Fibroblast of gingiva (primary cell): ENCODE results near the gene MCM5.
"Not testable (repeated sequence)": the region's sequence is repeated elsewhere in the genome, so short reads cannot be mapped to it uniquely, and the experiment has no call there.

Experiments
- DNase-seq: peaks from one replicate; pipeline ENCODE4 v3.0.0-alpha.2; 2011; ENCODE audit warnings: low read depth

Gene MCM5

GRCh38 chr22:35379146-35379993 lies 20.6 kb upstream of the MCM5 start:
- no peak for DNase-seq

GRCh38 chr22:35380013-35380412 lies 19.9 kb upstream of the MCM5 start:
- peak; percentile 44 for DNase-seq

GRCh38 chr22:35380537-35381423 lies 19.2 kb upstream of the MCM5 start, which contains the start of gene HMOX1:
HMOX1 (plus strand) TSS chr22:35381096; CDS start chr22:35381174, 78 bp downstream.
- DNase-seq: peak; percentile 98

DNA sequence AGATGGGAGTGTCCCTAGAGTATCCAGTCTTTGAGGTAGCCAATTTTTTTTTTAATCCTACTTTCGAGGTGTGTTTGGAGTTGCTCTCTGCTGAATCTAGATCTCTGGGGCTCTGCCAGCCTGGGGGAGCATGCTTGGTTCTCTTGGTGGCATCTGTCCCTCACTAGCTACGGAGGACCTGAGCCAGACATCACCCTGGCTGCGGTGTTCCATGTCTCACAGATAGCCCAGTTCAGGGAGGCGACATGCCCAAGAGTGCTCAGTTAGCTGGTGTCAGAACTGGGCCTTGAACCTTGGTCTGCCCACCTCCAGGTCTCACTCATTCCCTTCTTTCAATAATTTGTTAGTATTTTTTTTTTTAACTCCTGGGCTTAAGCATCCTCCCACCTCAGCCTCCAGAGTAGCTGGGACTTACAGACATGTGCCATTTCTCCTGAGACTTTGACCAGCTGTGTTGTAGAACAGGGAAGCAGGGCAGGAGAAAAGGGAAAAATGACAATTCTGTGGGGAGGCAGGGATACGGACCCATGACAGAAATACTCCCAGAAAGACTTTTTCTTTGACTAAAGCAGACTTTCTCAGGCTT lies 18.4 kb upstream of the MCM5 start:
- no peak for DNase-seq

- no peak for DNase-seq
These were observed 16.3 kb upstream of the MCM5 start for GRCh38 chr22:35383679-35384071.

DNA sequence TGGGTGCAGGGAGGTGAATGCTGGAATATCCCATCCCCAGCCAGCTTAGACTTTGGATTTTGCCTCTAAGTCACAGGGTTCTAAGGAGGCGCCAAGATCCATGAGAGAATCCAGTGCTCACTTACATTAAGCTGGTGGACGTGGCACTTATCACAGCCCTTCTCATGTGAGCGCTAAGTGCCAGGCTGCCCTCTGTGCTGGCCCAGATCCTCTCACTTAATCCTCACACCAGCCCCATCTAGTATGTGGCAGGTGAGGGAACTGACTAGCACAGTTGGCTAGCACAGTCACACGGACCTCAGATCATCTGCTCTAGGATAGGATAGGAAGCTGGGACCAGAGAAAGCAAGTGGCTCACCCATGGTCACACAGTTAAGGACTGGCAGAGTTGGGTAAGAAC lies 15.4 kb upstream of the MCM5 start:
- no peak for DNase-seq

DNA sequence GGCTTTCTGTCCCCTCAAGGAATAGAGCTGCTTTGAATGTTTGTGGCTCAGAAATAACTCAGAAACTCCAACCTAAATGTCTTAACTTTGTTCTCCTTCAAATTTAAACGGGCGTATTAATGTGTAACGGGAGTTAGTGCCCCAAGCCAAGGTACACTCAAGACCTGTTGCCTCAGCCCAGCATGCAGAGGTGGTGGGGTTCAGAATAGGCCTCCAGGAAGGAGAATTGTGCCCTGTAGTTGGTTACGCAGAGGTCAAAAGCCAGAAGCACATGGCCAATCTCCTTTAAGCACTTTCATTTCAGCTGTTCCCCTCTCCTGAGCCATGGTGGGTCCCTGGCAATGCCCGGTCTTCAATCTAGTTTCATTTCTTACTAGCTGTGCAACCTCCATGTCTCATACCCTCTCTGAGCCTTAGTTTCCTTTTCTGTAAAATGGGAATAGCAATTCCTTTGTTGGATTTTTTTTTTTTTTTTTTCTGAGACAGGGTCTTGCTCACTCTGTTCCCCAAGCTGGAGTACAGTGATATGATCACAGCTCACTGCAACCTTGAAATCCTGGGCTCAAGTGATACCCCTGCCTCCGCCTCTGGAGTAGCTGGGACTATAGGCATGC lies 14.9 kb upstream of the MCM5 start:
- DNase-seq: no peak

GRCh38 chr22:35386670-35387288 lies 13.2 kb upstream of the MCM5 start:
- DNase-seq: no peak

DNA sequence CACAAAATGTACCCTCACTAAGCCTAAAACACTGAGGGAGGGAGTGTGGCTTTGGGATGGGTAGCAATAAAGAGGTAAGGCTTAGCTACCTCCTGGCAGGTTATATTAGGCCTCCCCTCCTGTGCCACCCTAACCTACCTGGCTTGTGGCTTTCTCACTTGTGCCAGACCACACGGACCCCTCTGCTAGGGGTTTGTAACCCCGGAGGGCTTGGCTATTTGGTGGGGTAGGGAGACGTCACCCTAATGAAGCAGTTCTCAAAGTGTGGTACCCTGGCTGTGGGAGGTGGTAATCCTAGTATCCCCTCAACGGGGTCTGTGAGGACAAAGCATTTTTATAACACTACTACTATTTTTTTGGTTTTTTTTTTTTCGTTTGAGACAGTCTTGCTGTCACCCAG lies 9.0 kb upstream of the MCM5 start:
- no peak for DNase-seq

- no peak for DNase-seq
These were observed 7.6 kb upstream of the MCM5 start for GRCh38 chr22:35392357-35392756.

DNA sequence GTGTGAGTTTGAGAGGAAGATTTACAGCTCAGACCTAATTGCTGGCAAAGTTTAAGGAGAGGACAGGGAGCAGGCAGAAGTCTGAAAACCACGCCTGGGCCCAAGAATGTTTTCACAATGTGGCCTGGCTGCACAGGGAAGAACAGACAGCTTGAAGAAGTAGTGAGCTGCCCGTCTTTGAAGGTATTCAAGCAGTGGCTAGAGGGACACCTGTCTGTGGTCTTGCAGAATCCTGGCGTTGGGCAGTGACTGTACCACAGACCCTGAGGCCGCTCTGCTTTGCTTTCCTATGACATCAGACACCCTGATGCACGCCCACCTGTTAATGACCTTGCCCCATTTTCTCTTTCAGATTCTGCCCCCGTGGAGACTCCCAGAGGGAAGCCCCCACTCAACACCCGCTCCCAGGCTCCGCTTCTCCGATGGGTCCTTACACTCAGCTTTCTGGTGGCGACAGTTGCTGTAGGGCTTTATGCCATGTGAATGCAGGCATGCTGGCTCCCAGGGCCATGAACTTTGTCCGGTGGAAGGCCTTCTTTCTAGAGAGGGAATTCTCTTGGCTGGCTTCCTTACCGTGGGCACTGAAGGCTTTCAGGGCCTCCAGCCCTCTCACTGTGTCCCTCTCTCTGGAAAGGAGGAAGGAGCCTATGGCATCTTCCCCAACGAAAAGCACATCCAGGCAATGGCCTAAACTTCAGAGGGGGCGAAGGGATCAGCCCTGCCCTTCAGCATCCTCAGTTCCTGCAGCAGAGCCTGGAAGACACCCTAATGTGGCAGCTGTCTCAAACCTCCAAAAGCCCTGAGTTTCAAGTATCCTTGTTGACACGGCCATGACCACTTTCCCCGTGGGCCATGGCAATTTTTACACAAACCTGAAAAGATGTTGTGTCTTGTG lies 6.6 kb upstream of the MCM5 start:
- no peak for DNase-seq

DNA sequence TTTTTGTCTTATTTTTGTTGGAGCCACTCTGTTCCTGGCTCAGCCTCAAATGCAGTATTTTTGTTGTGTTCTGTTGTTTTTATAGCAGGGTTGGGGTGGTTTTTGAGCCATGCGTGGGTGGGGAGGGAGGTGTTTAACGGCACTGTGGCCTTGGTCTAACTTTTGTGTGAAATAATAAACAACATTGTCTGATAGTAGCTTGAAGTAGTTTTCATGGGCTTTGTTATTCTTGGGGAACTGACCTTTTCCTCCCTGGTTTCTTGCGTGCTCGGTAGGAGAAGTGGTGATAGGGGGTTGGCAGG lies 6.0 kb upstream of the MCM5 start:
- no peak for DNase-seq

GRCh38 chr22:35394810-35395563 lies 5.0 kb upstream of the MCM5 start:
- peak; percentile 59 for DNase-seq

DNA sequence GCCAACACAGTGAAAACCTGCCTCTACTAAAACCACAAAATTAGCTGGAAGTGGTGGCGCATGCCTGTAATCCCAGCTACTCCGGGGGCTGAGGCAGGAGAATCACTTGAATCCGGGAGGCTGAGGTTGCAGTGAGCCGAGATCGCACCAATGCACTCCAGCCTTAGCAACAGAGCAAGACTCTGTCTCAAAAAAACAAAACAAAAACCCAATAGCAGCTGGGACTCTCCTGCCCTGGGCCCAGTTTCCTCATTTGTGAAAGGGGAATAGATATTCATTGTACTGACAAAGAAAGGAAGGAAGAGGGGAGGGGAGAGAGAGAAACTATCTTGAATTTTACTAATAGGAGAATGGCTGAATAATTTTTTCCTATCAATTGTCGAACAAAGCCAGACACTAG lies 3.3 kb upstream of the MCM5 start:
- not testable (repeated sequence) for DNase-seq

- DNase-seq: no peak
These were observed 2.6 kb upstream of the MCM5 start for GRCh38 chr22:35397095-35397904.

GRCh38 chr22:35398591-35398973 lies 1.4 kb upstream of the MCM5 start:
- DNase-seq: no peak

- DNase-seq: no peak
These were observed 744 bp upstream of the MCM5 start for GRCh38 chr22:35399114-35399677.

- DNase-seq: no peak
These were observed 506 bp downstream of the MCM5 start for GRCh38 chr22:35400501-35400790.

DNA sequence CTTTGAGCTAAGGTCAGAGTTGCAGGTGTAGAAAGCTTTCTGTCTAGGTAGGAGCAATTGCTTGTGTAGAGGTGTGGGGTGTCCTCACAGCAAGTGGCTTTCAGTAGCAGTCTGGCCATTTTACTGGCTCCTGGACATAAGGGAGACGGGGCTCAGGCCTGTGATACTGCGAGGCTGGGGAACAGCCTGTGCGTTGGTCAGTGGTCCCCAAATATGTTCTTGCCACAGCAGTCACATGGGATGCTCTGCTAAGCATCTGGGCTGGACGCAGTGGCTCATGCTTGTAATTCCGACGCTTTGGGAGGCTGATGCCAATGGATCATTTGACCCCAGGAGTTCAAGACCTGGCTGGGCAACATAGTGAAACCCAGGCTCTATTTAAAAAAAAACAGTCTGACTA lies 1.9 kb downstream of the MCM5 start:
- no peak for DNase-seq
